Ishikawa (cell line): ENCODE measurements around the gene NTSR1.

ENCODE experiments used
- CEBPB ChIP-seq: IDR thresholded peaks from 2 replicates; pipeline ENCODE4 v1.6.1; 2012
- CREB1 ChIP-seq: IDR thresholded peaks from 2 replicates; pipeline ENCODE4 v1.6.1; 2012; ENCODE audit warnings: low read depth
- EGR1 ChIP-seq: IDR thresholded peaks from 2 replicates; pipeline ENCODE4 v1.6.1; 2012
- EP300 ChIP-seq: IDR thresholded peaks from 2 replicates; pipeline ENCODE4 v1.6.1; 2012; ENCODE audit warnings: borderline replicate concordance
- FOXM1 ChIP-seq: IDR thresholded peaks from 2 replicates; pipeline ENCODE4 v1.6.1; 2012; ENCODE audit warnings: low read depth, borderline replicate concordance
- MAX ChIP-seq: IDR thresholded peaks from 2 replicates; pipeline ENCODE4 v1.6.1; 2012
- NFIC ChIP-seq: IDR thresholded peaks from 2 replicates; pipeline ENCODE4 v1.6.1; 2012
- RAD21 ChIP-seq: IDR thresholded peaks from 2 replicates; pipeline ENCODE4 v1.6.1; 2012; ENCODE audit warnings: low read depth
- REST ChIP-seq: IDR thresholded peaks from 2 replicates; pipeline ENCODE4 v1.6.1; 2012; ENCODE audit warnings: low read depth, mild to moderate bottlenecking
- TAF1 ChIP-seq: IDR thresholded peaks from 2 replicates; pipeline ENCODE4 v1.6.1; 2012; ENCODE audit warnings: low read depth, mild to moderate bottlenecking
- TCF12 ChIP-seq: IDR thresholded peaks from 2 replicates; pipeline ENCODE4 v1.6.1; 2012; ENCODE audit warnings: low read depth
- TEAD4 ChIP-seq: IDR thresholded peaks from 2 replicates; pipeline ENCODE4 v1.6.1; 2012
- USF1 ChIP-seq: IDR thresholded peaks from 2 replicates; pipeline ENCODE4 v1.6.1; 2012
- YY1 ChIP-seq: IDR thresholded peaks from 2 replicates; pipeline ENCODE4 v1.6.1; 2012; ENCODE audit warnings: low read depth
- ZBTB7A ChIP-seq: IDR thresholded peaks from 2 replicates; pipeline ENCODE4 v1.6.1; 2012; ENCODE audit warnings: low read depth

NTSR1 gene

GRCh38 chr20:62671765-62672164, 36.9 kb upstream of the NTSR1 start:
- no peak for TF ChIP-seq USF1
- TF ChIP-seq TEAD4 = no peak
- TF ChIP-seq YY1 = no peak
- no peak for TF ChIP-seq MAX

- TF ChIP-seq TEAD4 = no peak
- no peak for TF ChIP-seq ZBTB7A
- no peak for TF ChIP-seq NFIC
- TF ChIP-seq FOXM1 = no peak
- no peak for TF ChIP-seq RAD21
- no peak for TF ChIP-seq REST
- no peak for TF ChIP-seq EP300
- no peak for TF ChIP-seq TAF1
- no peak for TF ChIP-seq MAX
- no peak for TF ChIP-seq TCF12
- no peak for TF ChIP-seq EGR1
- no peak for TF ChIP-seq CREB1
- TF ChIP-seq USF1 = no peak
- TF ChIP-seq YY1 = no peak
- no peak for TF ChIP-seq CEBPB
These were observed 34.3 kb upstream of the NTSR1 start for GRCh38 chr20:62674370-62674769.

- TF ChIP-seq CREB1 = no peak
- TF ChIP-seq MAX = no peak
- no peak for TF ChIP-seq EP300
- TF ChIP-seq TAF1 = no peak
- TF ChIP-seq RAD21 = no peak
- TF ChIP-seq FOXM1 = no peak
These were observed 33.3 kb upstream of the NTSR1 start for GRCh38 chr20:62675156-62675876.

- no peak for TF ChIP-seq EGR1
- no peak for TF ChIP-seq ZBTB7A
- no peak for TF ChIP-seq USF1
These were observed 32.8 kb upstream of the NTSR1 start for GRCh38 chr20:62675877-62676260.

- TF ChIP-seq ZBTB7A (no peak), TCF12 (no peak), RAD21 (no peak), CREB1 (no peak), YY1 (no peak), MAX (no peak)
These were observed 31.7 kb upstream of the NTSR1 start for GRCh38 chr20:62676976-62677375.

- TF ChIP-seq TAF1 = no peak
- TF ChIP-seq TCF12 = no peak
- no peak for TF ChIP-seq FOXM1
- TF ChIP-seq ZBTB7A = no peak
- no peak for TF ChIP-seq REST
- TF ChIP-seq USF1 = no peak
- TF ChIP-seq RAD21 = no peak
- no peak for TF ChIP-seq EGR1
These were observed 31.0 kb upstream of the NTSR1 start for GRCh38 chr20:62677678-62678077.
